Rectal smooth muscle tissue (tissue), 1 donor: Measurements from ENCODE around the gene UBA1.

ENCODE experiments used
- H3K27ac ChIP-seq: one replicate; pipeline ENCODE4 v1.7.0; 2013; ENCODE audit warnings: low read depth, low read length, inconsistent platforms
- H3K27me3 ChIP-seq: one replicate; pipeline ENCODE4 v1.7.0; 2013; ENCODE audit warnings: low read length; ENCODE audit not compliant: control insufficient read depth, insufficient read depth
- H3K36me3 ChIP-seq: one replicate; pipeline ENCODE4 v1.7.0; 2013; ENCODE audit warnings: low read length; ENCODE audit not compliant: control insufficient read depth, insufficient read depth
- H3K4me1 ChIP-seq: one replicate; pipeline ENCODE4 v1.7.0; 2013; ENCODE audit warnings: low read length; ENCODE audit not compliant: control insufficient read depth, insufficient read depth
- H3K4me3 ChIP-seq: one replicate; pipeline ENCODE4 v1.7.0; 2013; ENCODE audit warnings: low read length
- H3K9ac ChIP-seq: one replicate; pipeline ENCODE4 v1.7.0; 2013; ENCODE audit warnings: low read length

Gene UBA1

GRCh38 chrX:47223476-47224250, 30.0 kb downstream of the UBA1 start:
- no peak overlapping the region for H3K9ac ChIP-seq
- peaks cover 36% of the 10 kb centered on the region for H3K36me3 ChIP-seq
- H3K27me3 ChIP-seq: peaks cover 2% of the 10 kb centered on the region

DNA sequence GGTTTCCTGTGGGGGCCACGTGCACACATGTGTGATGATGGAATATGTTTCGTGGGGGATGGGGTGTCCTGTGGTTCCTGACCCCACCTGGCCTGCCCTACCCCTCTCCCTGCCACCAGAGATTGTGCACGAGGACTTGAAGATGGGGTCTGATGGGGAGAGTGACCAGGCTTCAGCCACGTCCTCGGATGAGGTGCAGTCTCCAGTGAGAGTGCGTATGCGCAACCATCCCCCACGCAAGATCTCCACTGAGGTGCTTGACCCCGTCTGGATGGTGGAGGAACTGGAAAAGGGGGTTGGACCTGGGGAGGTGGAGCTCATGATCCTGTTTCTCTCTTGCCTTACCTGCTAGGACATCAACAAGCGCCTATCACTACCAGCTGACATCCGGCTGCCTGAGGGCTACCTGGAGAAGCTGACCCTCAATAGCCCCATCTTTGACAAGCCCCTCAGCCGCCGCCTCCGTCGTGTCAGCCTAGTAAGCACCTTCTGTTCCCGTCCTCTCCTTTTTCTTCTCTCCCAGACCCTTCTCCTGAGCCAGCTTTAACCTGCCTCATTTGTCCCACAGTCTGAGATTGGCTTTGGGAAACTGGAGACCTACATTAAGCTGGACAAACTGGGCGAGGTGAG, 30.8 kb downstream of the UBA1 start:
- Histone ChIP-seq H3K4me3 (no peak overlapping the region), H3K27me3 (peaks cover 2% of the 10 kb centered on the region), H3K27ac (no peak overlapping the region), H3K9ac (no peak overlapping the region), H3K4me1 (peaks cover 6% of the 10 kb centered on the region), H3K36me3 (peaks cover 39% of the 10 kb centered on the region)

More at GRCh38 chrX:47223476-47224250, 30.0 kb downstream of the UBA1 start:
- H3K27ac ChIP-seq: no peak overlapping the region
- H3K4me1 ChIP-seq: peaks cover 6% of the 10 kb centered on the region
- H3K4me3 ChIP-seq: no peak overlapping the region

DNA sequence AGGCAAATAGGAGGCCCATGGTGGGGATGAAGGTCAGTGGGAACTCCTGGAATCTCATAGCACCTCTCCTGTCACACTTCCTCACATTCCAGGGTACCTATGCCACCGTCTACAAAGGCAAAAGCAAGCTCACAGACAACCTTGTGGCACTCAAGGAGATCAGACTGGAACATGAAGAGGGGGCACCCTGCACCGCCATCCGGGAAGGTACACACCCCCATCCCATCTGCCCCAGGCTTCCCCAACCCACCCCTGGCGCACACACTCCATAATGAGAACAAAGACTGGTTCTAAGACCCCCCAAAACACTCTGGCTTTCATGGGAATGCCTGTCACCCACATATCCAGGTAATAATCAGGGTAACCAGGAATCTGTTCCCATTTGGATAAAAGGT, 31.3 kb downstream of the UBA1 start:
- H3K27me3 ChIP-seq: peaks cover 2% of the 10 kb centered on the region
- no peak overlapping the region for H3K9ac ChIP-seq
- peaks cover 3% of the 10 kb centered on the region for H3K4me1 ChIP-seq
- H3K4me3 ChIP-seq: no peak overlapping the region
- peaks cover 39% of the 10 kb centered on the region for H3K36me3 ChIP-seq
- H3K27ac ChIP-seq: no peak overlapping the region

- H3K4me1 ChIP-seq: no peaks in the 10 kb centered on the region
- peaks cover 39% of the 10 kb centered on the region for H3K36me3 ChIP-seq
- no peak overlapping the region for H3K9ac ChIP-seq
Measured at GRCh38 chrX:47226071-47226470, 32.4 kb downstream of the UBA1 start.

DNA sequence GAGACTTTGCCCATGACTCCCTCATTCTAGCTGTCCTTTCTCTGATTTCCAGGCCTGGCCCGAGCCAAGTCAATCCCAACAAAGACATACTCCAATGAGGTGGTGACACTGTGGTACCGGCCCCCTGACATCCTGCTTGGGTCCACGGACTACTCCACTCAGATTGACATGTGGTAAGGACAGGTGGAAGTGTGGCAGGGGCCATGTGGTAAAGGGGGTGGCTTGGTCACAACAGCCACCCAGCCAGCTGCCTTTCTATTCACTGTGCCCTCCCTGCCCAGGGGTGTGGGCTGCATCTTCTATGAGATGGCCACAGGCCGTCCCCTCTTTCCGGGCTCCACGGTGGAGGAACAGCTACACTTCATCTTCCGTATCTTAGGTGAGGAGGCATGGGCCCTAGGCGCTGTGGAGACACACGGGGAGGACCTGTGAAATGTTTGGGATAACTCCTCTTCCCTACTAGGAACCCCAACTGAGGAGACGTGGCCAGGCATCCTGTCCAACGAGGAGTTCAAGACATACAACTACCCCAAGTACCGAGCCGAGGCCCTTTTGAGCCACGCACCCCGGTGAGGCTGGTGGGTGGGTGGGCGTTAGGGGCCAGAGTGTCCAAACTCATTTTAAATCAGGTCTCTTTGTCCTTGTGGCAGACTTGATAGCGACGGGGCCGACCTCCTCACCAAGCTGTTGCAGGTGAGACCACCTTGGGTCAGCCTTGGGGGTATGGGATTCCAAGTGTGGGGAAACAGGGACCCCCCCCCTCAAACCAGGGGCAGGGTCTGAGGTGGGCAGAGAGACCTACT, 33.1 kb downstream of the UBA1 start:
- Histone ChIP-seq H3K27me3 (peaks cover 2% of the 10 kb centered on the region), H3K4me1 (no peaks in the 10 kb centered on the region), H3K4me3 (no peak overlapping the region), H3K9ac (no peak overlapping the region), H3K27ac (no peak overlapping the region), H3K36me3 (peaks cover 39% of the 10 kb centered on the region)

More at GRCh38 chrX:47226071-47226470, 32.4 kb downstream of the UBA1 start:
- H3K4me3 ChIP-seq: no peak overlapping the region
- no peak overlapping the region for H3K27ac ChIP-seq
- H3K27me3 ChIP-seq: peaks cover 2% of the 10 kb centered on the region

DNA sequence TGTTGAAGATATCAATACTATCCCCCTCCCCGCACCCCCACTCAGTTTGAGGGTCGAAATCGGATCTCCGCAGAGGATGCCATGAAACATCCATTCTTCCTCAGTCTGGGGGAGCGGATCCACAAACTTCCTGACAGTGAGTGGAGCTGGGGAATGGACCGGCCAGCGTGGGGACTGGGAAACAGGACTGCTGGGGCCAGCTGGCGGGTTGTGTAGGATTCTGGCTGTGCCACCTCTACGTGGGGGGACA, 33.6 kb downstream of the UBA1 start:
- H3K4me3 ChIP-seq: no peak overlapping the region
- no peak overlapping the region for H3K9ac ChIP-seq
- H3K4me1 ChIP-seq: no peaks in the 10 kb centered on the region
- no peak overlapping the region for H3K27ac ChIP-seq
- H3K36me3 ChIP-seq: peaks cover 39% of the 10 kb centered on the region
- H3K27me3 ChIP-seq: peaks cover 2% of the 10 kb centered on the region

DNA sequence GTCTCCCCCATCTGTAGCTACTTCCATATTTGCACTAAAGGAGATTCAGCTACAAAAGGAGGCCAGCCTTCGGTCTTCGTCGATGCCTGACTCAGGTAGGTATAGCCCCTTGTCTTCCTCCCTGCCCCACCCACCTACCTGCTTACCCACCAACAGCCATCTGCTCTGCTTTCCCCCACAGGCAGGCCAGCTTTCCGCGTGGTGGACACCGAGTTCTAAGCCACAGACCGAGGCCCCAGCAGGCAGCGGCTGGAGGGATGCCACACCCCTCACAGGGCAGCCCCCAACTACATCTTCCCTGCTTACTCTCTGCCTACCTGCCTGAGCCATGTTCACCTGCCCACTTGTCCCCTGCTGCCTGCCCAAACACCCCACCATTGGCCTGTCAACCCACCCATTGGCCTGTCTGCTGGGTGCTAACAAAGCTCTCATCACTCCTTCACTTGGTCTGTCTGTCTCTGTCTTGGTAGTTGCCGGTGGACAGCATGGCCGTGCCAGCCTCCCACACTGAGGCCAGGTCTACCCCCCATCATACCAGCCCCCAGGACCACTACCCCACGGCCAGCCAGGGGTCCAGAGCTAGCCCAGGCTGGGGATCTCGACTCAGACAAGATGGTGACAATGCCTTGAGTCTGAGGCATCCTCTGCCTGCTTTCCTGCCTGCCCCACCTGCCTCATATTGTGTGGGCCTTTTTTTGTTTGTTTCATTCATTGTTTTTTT, 35.1 kb downstream of the UBA1 start:
- Histone ChIP-seq H3K4me3 (no peak overlapping the region), H3K4me1 (no peaks in the 10 kb centered on the region), H3K9ac (no peak overlapping the region), H3K27me3 (peaks cover 2% of the 10 kb centered on the region), H3K27ac (no peak overlapping the region), H3K36me3 (peaks cover 35% of the 10 kb centered on the region)

DNA sequence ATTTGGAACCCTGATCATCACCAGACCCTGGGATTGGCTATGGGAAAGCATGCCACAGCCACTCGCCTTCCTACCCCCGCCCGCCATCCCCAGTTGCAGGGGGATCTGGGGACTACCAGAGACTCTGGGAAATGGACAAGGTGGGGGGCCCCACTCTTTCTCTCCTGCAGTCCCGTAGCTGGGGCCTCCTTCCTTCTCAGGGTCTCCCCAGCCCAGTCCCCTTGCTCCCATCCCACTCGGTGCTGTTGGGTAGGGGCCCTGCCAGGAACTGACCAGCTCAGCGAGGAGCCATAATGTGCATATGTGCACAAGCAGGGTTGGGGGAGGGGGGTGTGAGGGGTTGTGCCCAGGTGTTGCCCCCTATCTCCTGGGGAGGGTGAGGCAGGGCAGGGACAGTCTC, 35.8 kb downstream of the UBA1 start:
- no peak overlapping the region for H3K9ac ChIP-seq
- no peak overlapping the region for H3K27ac ChIP-seq
- no peak overlapping the region for H3K4me3 ChIP-seq
- H3K27me3 ChIP-seq: peaks cover 2% of the 10 kb centered on the region
- H3K36me3 ChIP-seq: peaks cover 29% of the 10 kb centered on the region
- H3K4me1 ChIP-seq: no peaks in the 10 kb centered on the region

- Histone ChIP-seq H3K27ac (no peak overlapping the region), H3K4me3 (no peak overlapping the region), H3K27me3 (peaks cover 2% of the 10 kb centered on the region), H3K4me1 (no peaks in the 10 kb centered on the region), H3K9ac (no peak overlapping the region), H3K36me3 (peaks cover 20% of the 10 kb centered on the region)
Measured at GRCh38 chrX:47230136-47230868, 36.7 kb downstream of the UBA1 start.

DNA sequence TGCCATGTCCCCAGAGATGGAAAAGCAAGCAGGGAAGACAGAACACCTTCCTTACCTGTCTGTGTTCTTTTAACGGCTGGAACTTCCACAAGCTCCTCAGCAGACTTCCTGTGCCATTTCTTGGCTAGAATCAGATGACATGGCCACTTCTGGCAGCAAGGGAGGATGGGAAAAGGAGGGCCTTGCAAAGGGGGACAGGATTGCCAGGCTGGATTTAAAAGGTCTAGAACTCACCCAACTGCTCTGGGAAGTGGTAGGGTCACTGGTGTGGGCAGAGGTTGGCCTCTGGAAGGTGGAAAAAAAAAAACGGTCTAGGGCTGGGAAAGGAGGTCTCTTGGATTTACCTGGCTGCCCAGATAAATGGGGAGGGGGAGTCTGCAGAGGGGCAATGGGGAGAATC, 37.5 kb downstream of the UBA1 start:
- H3K36me3 ChIP-seq: peaks cover 12% of the 10 kb centered on the region
- no peak overlapping the region for H3K27ac ChIP-seq
- H3K4me1 ChIP-seq: no peaks in the 10 kb centered on the region
- H3K4me3 ChIP-seq: no peak overlapping the region
- no peak overlapping the region for H3K9ac ChIP-seq
- no peaks in the 10 kb centered on the region for H3K27me3 ChIP-seq

GRCh38 chrX:47232197-47232802, 38.7 kb downstream of the UBA1 start:
- Histone ChIP-seq H3K27ac (peak overlapping the region; percentile 95), H3K4me3 (peak overlapping the region; percentile 72), H3K9ac (peak overlapping the region; percentile 13), H3K4me1 (no peaks in the 10 kb centered on the region), H3K27me3 (no peaks in the 10 kb centered on the region), H3K36me3 (peaks cover 3% of the 10 kb centered on the region)
